ENCODE data around the gene DNASE1.

DNA sequence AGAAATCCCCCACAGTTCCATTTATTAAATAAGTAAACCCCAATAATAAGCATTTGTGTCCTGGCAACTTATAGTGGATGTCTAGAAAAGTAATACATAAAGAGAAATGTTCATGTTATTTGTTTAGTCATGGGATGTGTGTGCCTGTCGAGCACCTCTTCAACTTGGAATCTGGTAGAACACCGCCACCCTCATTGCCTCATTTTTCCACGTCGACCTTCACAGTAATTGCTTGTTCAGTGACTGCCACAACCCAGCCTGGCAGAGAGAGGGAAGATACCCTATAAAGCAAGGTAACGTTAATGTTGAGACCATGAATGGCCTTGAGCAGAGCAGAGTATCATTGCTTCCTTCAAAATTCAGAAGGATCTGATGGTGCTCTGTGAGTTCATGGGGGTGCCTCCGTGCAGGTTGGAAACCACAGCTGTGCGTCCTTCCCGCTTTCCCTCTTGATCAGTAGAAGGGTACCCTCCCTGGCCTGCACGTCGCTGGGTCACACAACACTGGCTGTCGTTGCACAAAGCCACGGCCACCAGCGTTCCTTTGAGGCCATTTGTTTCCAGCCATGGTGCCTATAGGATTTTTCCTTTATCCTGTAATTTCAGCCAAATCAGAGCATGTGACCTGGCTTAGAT lies 3.7 kb upstream of the DNASE1 start:
- no peak for TF ChIP-seq EZH2 (IDR thresholded peaks at IDR 0.05; ENCODE audit: borderline replicate concordance, low read length)
- TF ChIP-seq, protein P1, sequence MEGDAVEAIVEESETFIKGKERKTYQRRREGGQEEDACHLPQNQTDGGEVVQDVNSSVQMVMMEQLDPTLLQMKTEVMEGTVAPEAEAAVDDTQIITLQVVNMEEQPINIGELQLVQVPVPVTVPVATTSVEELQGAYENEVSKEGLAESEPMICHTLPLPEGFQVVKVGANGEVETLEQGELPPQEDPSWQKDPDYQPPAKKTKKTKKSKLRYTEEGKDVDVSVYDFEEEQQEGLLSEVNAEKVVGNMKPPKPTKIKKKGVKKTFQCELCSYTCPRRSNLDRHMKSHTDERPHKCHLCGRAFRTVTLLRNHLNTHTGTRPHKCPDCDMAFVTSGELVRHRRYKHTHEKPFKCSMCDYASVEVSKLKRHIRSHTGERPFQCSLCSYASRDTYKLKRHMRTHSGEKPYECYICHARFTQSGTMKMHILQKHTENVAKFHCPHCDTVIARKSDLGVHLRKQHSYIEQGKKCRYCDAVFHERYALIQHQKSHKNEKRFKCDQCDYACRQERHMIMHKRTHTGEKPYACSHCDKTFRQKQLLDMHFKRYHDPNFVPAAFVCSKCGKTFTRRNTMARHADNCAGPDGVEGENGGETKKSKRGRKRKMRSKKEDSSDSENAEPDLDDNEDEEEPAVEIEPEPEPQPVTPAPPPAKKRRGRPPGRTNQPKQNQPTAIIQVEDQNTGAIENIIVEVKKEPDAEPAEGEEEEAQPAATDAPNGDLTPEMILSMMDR (IDR thresholded peaks at IDR 0.05; ENCODE audit: low read length), result no peak
